GM12875 (cell line): ENCODE data around the gene CIAO2A.

Source experiments
- H3K4me3 ChIP-seq: one replicate; pipeline ENCODE4 v1.5.1; 2011; ENCODE audit warnings: low read depth, low read length, control low read depth
- CTCF ChIP-seq: IDR thresholded peaks from 2 replicates; pipeline ENCODE4 v1.5.1; 2011; ENCODE audit warnings: low read depth, mild to moderate bottlenecking, control low read depth, inconsistent platforms, low read length, moderate library complexity, borderline replicate concordance; ENCODE audit not compliant: insufficient read depth

The CIAO2A gene

DNA sequence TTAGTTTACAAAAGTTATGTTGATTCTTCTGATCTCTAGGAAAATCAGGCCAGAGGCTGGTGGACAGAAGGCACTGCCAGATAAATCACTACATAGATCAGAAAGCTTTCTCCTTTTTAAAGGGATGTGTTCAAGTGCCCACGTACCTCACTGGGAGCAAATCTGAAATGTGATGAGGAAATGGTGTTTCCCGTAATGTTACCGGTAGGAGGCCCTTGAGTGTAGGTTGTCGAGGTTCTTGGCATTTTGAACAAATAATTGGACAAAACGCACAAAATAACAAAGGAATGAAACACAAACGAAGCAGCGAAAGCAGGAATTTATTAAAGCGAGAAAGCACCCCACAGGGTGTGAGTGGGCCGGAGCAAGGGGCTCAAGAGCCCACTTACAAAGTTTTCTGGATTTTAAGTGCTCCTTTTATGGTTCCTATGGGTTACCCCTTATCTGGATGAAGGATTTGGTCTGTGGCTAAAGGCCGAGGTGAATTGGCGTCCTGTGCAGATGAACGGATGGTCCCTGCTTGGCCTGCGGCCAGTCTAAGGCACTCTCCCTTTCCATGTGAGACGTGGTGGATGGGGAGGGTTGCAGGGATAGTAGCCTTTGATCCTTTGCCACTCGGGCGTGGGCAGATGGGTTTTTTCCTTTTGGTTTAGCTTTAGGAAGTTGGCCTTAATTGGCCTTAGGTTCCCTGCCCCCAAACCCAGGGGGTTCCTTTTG, 3.2 kb upstream of the CIAO2A start:
- peak overlapping the region; percentile 97 for H3K4me3 ChIP-seq
- no peak for TF ChIP-seq CTCF

DNA sequence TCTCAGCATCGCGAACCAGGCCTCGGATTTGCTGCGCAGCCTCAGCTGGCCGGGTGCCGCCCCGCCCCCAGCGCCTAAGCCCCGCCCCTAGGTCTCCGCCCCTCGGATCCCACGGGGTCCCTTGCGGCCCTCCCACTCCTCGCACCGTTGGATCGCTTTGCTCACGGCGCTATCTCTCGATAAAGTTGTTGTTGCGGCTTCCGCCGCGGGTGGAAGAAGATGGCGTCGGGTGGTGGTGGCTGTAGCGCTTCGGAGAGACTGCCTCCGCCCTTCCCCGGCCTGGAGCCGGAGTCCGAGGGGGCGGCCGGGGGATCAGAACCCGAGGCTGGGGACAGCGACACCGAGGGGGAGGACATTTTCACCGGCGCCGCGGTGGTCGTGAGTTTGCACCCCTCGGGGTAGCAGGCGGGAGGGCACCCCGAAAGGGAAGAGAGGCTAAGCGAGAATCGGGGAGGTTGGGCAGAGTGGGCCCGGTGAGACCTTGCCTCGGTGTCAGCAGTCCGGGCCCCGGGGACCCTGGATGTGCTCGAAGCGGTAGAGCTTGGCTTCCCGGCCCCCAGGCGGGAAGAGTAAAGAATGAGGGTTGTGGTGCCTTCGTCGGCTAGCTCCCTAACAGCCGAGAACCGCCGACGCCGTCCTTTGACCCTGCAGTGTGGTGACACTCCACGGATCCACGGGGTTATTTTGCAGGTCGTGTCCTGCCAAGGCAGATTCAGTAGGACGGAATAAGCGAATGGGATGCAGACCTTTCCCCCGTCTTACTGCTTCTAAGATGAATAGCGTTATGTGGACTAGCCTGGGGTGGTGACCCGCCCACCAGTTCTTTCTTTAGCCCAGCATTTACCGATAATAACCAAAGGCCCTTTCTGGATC, 2.4 kb upstream of the CIAO2A start, which contains the start of gene SNX1:
Gene SNX1, plus strand, starts transcription at position 188 of the 873 bp plus-strand sequence. Its CDS starts 32 bp downstream, at position 220.
- no peak for TF ChIP-seq CTCF
- H3K4me3 ChIP-seq = peak within 1 kb of the TSS; percentile 97

DNA sequence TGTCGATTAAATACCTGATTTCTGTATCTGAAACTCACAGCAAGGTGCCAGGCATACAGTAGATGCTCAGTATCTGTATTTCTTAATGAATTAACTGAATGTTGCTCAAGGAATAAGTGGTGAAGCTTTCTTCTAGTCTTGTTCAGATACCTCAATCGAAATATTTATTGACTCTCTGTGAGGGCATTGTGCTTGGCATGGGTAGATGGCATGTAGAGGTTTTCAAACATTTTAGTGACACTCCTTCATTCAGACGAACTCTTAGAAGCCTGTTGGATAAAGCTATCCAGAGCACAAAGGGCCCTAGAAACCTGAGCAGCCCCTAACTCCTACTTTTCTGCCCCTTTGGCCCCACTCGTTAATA, 1.8 kb upstream of the CIAO2A start:
- TF ChIP-seq CTCF = no peak
- peak overlapping the region; percentile 42 for H3K4me3 ChIP-seq

GRCh38 chr15:64092864-64093626, 593 bp downstream of the CIAO2A start:
- peak overlapping the region; percentile 78 for H3K4me3 ChIP-seq
- TF ChIP-seq CTCF = peak; percentile 37; the same call in 1 of the 2 replicates

DNA sequence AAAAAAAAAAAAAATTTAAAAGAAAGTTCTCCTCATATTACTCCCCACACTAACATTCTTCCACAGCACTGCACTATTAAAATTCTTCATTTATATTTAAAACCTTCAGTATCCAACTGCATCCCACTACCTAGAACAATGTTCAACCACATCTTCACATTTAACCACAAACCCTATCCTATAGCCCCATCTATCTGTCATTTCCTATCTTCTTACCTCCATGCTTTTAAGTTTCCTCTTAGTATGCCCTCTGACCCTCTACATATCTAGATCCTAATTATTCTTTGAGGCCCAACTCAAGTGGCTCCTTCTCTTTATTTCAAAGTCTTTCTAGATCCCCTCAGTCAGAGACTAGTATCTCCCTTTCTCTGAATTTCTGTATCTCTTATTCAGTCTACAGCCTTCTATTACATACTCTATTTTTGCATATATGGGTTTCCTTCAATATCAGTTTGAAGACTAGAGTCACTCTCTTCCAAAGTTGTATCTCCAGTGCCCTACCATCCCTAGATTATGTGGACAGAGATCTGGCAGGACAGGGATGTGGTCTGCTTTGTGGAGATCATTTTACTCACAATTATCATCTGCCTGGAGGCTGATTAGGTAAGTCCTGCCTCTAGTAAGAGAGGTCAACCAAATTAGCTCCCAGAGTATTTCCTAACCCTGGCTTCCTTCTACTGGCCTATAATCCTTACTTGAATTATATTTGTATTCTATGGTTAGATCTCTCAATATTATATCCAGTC, 1.4 kb downstream of the CIAO2A start:
- peak overlapping the region; percentile 78 for H3K4me3 ChIP-seq
- TF ChIP-seq CTCF = no peak

DNA sequence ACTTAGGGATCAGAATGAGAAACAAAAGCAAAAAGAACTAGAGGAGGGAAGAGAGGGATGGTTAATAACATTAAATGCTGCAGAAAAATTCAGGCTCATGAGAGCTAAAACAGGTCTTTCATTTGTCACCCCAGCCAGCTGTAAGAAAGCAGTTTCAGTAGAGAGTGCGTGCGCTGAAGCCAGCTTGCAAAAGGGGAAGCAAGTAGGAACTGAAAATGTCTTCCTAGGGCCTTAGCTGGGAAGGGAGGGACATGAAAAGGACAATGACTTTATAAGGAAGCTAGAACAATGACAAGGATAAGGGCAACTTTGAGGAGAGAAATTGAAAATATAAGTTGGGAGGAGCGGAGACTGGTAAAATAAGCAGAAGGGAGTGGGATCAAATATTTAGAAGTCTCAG, 3.1 kb downstream of the CIAO2A start:
- no peak for TF ChIP-seq CTCF
- no peak overlapping the region for H3K4me3 ChIP-seq
